ENCODE measurements around the gene PACRG. TPM values are rescaled to one million over a fixed set of nuclear protein-coding genes. Genes with fewer than 3 reads are reported as not detected.

PACRG gene
- total and polyA plus RNA-seq, 2 of the 8 experiments (the other 6 are each of a cell fraction or from before 2014, with no cell fraction given), result 0.44 to 0.54 TPM

GRCh38 chr6:163342571-163343539 lies 615.1 kb downstream of the PACRG start:
- no peaks in the 10 kb centered on the region for H3K79me1 ChIP-seq (ENCODE audit: low read depth, low read length)
- H3K23me2 ChIP-seq (ENCODE audit: low read depth, low read length), result no peaks in the 10 kb centered on the region
- WGBS, 2 experiments (ENCODE audit: extremely low coverage in 1 of 2, insufficient coverage in 1 of 2, insufficient read length in 1 of 2, insufficient replicate concordance in 2 of 2, low coverage in 1 of 2, low lambda C conversion rate in 2 of 2, missing lambda C conversion rate in 1 of 2), result 91% methylated on average over 24 of the region's 24 CpGs; no CpG with 5 or more reads in 1 of the 2 experiments
- H2BK120ac ChIP-seq (replicated peaks; ENCODE audit: low read depth, low read length), result no peak overlapping the region
- H2AFZ ChIP-seq (ENCODE audit: low read length), result no peak overlapping the region
- no peaks in the 10 kb centered on the region for H3K36me3 ChIP-seq (ENCODE audit: control insufficient read depth in 2 of 4, insufficient read depth in 4 of 4, low read length in 3 of 4)
- H3K23ac ChIP-seq (ENCODE audit: insufficient read length), result no peak overlapping the region
- CTCF ChIA-PET (ENCODE audit: partially characterized antibody), result interaction anchor here (0.6 to 0.9 kb wide), 2 partner anchors 91 to 159 kb away, joined by 3 to 4 read pairs; no protein-coding TSS in a partner anchor
- peaks cover 0 to 2% (median under 1%) of the 10 kb centered on the region in 4 experiments; a peak in 3 of 7 replicates for H3K27me3 ChIP-seq (replicated peaks in 1 of 4; ENCODE audit: control insufficient read depth in 3 of 4, extremely low read depth in 1 of 4, insufficient read depth in 3 of 4, low read length in 3 of 4)
- H3K4me1 ChIP-seq (replicated peaks in 1 of 4; ENCODE audit: control insufficient read depth in 3 of 4, insufficient read depth in 4 of 4, low read length in 3 of 4), result peaks cover 5 to 13% (median 6%) of the 10 kb centered on the region in 4 experiments; a peak in 6 of 7 replicates
- H3K4me2 ChIP-seq (ENCODE audit: insufficient read depth in 1 of 2, low read depth in 2 of 2, low read length in 2 of 2), result no peak overlapping the region
- no peak for DNase-seq (ENCODE audit: low read depth in 1 of 2, low spot score in 2 of 2)
- H4K5ac ChIP-seq (ENCODE audit: insufficient read length, low read depth, low read length), result no peak overlapping the region
- no peak overlapping the region for H2BK15ac ChIP-seq (ENCODE audit: low read length)
- H2BK20ac ChIP-seq (ENCODE audit: low read length), result no peak overlapping the region
- no peak overlapping the region for H2AK5ac ChIP-seq (ENCODE audit: low read depth, low read length)
- no peak overlapping the region for H4K8ac ChIP-seq (ENCODE audit: extremely low read depth, insufficient read depth, low read length)
- H3K9me3 ChIP-seq (ENCODE audit: insufficient read depth in 2 of 2, low read depth in 1 of 2, low read length in 1 of 2), result no peaks in the 10 kb centered on the region
- no peak overlapping the region for H3K14ac ChIP-seq (ENCODE audit: insufficient read length)
- FAIRE-seq, result no peak
- no peak overlapping the region for H3K56ac ChIP-seq (replicated peaks; ENCODE audit: insufficient read length, low read depth, low read length)
- no peak overlapping the region for H3K18ac ChIP-seq (ENCODE audit: extremely low read depth, low read length)
- H4K91ac ChIP-seq (replicated peaks; ENCODE audit: insufficient read length, low read length), result no peak overlapping the region
- H3K9ac ChIP-seq (replicated peaks in 1 of 4; ENCODE audit: extremely low read depth in 1 of 4, low read depth in 3 of 4, low read length in 3 of 4), result no peak overlapping the region
- H3K4me3 ChIP-seq (ENCODE audit: extremely low read depth in 1 of 4, insufficient read depth in 2 of 4, low read depth in 3 of 4, low read length in 4 of 4), result no peak overlapping the region
- no peak overlapping the region for H3K4ac ChIP-seq (replicated peaks; ENCODE audit: insufficient read length, low read depth, low read length)
- no peak overlapping the region for H2BK5ac ChIP-seq (ENCODE audit: low read depth, low read length)
- no peaks in the 10 kb centered on the region for H4K20me1 ChIP-seq (replicated peaks in 1 of 2; ENCODE audit: control insufficient read depth in 1 of 2, insufficient read depth in 2 of 2, low read length in 2 of 2)
- no peaks in the 10 kb centered on the region for H3K79me2 ChIP-seq (ENCODE audit: control insufficient read depth in 1 of 2, insufficient read depth in 2 of 2, low read length in 2 of 2)
- POLR2A ChIA-PET (ENCODE audit: partially characterized antibody), result no interaction called here
- H2BK12ac ChIP-seq (ENCODE audit: low read depth, low read length), result no peak overlapping the region
- H3K27ac ChIP-seq (ENCODE audit: low read depth, low read length), result no peak overlapping the region
- TF ChIP-seq RNF2 (IDR thresholded peaks at IDR 0.05; ENCODE audit: borderline replicate concordance, low read depth, low read length, missing control alignments, poor library complexity, severe bottlenecking) (no peak), TAF7 (optimal IDR thresholded peaks at IDR 0.05; ENCODE audit: borderline replicate concordance, low read depth, low read length) (no peak), CBX5 (IDR thresholded peaks at IDR 0.05; ENCODE audit: low read depth, low read length) (no peak), CTCF (IDR thresholded peaks at IDR 0.05; ENCODE audit: control extremely low read depth in 1 of 3, insufficient read depth in 1 of 3, low read depth in 1 of 3, low read length in 3 of 3) (no peak)
